OCI-LY7 (cell line): Measurements from ENCODE around the gene MED27.

Experiments used
- CTCF ChIP-seq: fragments of 200-600 bp; sonication (generic); conservative IDR thresholded peaks from 2 replicates; pipeline ENCODE4 v1.5.1; 2014; ENCODE audit warnings: mild to moderate bottlenecking, antibody characterized with exemption, low read length, moderate library complexity, mixed read lengths
- EZH2phosphoT487 ChIP-seq: fragments of 200-600 bp; sonication (generic); IDR thresholded peaks from 2 replicates; pipeline ENCODE4 v1.6.1; 2018; ENCODE audit warnings: low read depth, borderline replicate concordance, mild to moderate bottlenecking, mixed run types, antibody characterized with exemption, low read length, moderate library complexity, mixed read lengths

- TF ChIP-seq CTCF: no peak
- no peak for TF ChIP-seq EZH2phosphoT487
Observed at GRCh38 chr9:131934673-131935072, 145.0 kb downstream of the MED27 start.
